Suppressor macrophage treated with lipopolysaccharide for 1 hour (primary cell): ENCODE measurements around the gene TMPRSS11B.
"Not testable (repeated sequence)": the region's sequence is repeated elsewhere in the genome, so short reads cannot be mapped to it uniquely, and the experiment has no call there.

Source experiments
- DNase-seq, 3 donors: peaks; one replicate each; pipeline ENCODE4 v3.0.0-alpha.2; 2020 to 2022

The TMPRSS11B gene

DNA sequence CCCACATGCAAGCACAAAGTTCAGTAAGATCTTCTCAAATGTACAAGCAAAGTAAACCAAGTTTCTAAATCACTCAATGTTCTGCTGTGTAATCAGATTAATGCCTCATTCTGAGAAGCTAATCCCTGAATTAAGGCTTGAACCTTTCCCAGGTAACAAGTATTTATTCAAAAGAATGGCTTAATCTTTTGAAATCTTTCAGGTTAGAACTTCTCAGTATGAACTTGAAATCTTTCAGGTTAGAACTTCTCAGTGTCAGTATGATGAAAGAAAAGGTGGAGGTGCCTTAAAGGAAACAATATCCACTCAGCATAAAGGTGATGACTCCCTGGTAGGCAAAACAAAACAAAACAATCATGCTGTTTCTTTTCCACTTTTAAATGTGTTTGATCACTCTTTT, 29.0 kb downstream of the TMPRSS11B start:
- no peak for DNase-seq

DNA sequence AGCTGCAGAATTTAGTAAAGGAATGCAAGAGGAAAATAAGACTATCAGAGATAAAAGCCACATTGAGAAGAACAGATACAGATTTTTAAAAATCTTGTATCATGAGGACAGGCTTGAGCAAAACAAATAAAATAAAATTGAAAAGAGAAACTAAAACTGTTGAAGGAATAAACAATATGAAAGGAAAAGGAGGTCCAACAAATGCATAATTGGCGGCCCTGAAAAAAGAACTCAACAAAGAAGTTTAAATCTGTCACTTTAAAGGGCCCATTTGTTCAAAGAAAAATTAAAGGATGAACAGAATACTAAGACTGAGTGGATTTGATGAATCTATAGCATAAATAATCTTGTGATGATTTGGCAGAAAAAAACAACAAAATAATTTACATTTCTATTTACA, 36.5 kb downstream of the TMPRSS11B start:
- DNase-seq = no peak

DNA sequence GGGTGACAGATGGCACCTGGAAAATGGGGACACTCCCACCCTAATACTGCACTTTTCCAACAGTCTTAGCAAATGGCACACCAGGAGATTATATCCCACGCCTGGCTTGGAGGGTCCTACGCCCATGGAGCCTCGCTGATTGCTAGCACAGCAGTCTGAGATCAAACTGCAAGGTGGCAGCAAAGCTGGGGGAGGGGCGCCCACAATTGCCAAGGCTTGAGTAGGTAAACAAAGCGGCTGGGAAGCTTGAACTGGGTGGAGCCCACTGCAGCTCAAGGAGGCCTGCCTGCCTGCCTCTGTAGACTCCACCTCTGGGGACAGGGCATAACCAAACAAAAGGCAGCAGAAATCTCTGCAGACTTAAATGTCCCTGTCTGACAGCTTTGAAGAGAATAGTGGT, 51.2 kb downstream of the TMPRSS11B start:
- not testable (repeated sequence) for DNase-seq

DNA sequence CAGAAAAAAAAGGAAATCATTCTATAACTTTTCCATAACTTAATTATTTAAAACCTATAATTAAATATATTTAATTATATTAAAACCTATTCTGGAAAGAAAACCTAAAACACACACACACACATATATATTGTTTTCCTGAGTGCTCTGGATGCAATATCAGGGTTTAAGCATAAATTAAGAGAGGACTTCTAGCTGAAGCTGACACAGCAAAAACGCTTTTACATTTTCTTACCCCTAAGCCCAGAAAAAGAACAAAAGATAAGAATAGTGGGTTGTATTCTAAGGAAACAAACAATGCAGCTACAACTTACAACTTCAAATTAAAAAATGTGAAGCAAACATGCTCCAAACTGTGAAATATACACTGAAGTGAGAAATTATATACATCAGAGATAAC, 52.3 kb downstream of the TMPRSS11B start:
- DNase-seq = no peak

DNA sequence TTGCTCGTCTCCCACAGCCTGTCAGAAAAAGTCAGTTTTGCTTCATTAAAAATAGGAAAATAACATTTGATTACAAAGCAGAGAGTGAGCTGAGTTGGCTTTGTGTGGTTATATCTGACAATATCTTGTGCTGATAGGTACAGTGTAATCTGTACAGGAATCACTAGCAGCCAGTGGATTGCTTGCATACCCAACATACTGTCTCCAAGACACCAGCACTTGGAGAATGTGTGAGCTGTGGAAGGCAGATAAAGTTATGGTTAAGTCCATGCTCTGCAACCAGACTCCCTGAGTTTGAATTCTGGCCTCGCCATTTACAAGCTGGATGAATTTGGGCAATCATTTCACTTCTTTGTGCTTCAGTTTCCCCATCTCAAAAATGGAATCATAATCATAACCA, 58.3 kb downstream of the TMPRSS11B start:
- no peak for DNase-seq

DNA sequence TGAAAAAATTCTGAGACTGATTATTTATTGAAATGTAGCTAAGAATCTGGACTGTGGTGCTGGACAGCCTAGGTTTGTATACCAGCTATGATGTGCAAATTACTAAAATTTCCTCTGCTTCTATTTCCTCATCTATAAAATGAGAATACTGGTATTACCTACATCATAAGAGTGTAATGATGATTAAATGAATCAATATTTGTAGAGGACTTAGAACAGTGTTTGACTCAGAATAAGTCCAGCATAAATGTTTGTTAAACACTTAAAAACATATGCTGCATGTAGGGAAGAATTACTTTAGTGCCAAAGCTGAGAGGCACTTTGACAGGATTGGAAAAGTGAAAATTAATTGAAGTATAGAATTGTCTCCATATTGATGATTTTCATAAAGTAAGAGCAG, 60.6 kb downstream of the TMPRSS11B start:
- DNase-seq = no peak

DNA sequence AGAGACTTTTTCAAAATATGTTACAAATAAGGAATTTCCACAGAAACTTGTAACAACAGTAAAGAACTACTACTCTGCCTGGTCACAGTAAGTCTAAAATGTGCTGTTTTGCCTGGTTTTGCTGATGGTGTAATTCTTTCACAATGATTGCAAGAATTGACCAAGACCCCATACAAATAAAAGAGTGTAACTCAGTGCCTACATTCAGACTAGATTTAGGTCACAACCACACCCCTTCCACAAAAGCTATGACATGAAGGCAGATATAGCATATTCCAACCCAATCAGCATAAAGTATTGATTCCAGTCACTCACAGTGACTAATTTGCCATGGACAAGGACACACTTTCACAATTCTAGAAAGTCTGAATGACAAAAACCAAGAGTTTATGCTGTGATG, 62.1 kb downstream of the TMPRSS11B start:
- peak; percentile 4 to 57 (median 36) for DNase-seq

DNA sequence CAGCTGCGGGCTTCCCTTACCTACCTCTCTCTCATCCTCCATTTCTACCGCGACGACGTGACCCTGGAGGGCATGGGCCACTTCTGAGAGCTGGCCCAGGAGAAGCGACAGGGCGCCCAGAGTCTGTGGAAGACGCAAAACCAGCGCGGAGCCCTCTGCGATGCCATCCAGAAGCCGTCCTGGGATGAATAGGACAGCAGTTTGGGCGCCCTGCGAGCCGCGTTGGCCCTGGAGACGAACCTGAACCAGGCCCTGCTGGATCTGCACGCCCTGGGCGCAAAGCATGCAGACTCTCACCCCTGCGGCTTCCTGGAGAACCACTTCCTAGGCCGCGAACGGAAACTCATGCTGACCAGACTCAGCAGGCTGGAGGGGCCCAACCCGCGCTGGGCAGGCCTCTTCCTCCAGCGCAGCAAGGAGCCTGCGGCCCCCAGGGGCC, 63.1 kb downstream of the TMPRSS11B start:
- no peak for DNase-seq

DNA sequence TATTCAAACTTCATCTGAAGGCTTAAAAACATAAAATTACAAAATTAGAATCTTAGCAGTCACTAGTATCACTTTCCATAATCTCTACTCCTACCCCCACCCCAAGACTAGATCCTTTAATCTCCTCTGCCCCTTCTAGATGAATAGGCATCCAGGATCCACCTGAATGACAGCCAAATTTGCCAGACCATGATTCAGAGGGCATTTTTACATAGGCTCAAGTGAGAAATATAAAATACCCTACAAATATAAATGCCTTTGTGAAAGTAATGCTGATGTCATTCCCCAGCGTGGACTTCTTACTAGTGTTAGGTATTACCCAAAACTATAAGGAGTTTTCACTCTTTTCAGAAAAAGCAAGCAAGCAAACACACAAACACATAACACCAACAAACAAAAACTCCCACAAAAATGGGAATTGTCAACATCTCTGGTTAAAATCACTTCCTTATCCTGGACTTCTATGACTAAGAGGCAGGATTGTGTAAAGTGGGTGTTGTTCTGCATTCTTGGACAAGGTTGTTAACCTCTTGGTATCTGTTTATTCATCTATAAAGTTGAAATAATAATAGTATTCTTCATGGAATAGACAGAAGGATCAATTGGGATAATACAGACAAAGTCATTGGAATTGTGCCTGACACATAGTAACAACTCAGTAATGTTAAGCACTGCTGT, 64.5 kb downstream of the TMPRSS11B start:
- peak; percentile 20 to 71 (median 71) for DNase-seq

DNA sequence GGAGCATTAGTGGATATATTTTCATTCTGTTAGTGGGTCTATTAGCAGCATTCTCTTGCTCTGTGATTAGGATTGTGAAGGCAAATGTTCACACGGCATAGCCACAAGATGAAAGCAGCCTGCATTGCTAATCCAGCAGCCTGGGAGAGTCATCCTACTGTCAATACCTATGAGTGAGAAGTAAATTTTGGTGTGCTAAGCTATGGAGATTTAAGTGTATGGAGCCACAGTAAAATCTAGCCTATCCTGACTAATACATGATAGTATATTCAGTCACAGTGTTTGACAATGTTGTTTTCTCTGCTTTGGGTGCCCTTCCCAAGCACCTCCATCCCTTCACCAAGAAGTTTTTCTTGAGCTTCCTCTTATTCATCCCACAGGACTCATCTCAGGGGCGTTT, 68.6 kb downstream of the TMPRSS11B start:
- no peak for DNase-seq
